ENCODE data around the gene SH3PXD2A.

Gene SH3PXD2A

DNA sequence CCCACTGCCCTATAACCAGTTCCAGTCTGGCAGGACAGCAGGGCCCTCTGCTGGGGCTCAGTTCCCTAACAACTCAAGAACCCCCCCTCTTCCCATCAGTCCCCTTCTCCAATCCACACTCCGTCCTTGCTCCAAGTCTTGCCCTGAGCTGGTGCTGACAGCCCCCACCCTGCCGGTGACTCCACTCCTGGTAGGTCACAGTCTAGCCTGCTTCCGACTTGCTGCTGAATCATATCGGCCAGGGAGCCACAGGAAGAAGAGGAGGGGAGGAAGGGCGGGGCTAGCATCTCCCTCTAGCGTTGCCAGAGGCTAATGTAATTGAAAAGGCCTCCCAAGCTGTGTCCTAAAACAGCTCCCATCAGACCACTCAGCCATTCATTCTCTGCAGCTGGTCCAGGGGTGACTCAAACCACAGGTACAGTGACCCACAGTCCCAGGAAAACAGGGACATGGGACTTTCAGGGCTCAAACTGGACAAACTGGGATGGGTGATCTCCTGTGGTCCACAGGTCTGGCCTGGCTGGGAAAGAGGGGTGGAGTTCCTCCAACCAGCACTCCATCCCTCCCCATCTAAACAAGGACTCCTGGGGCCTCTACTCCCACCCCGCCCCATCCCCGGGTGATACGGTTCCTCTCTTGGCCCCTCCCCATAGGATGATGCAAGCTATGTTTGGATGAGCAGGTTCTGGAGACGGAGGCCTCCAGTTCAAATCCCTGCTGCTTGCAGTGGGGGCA, 158.8 kb downstream of the SH3PXD2A start:
- FAIRE-seq = no peak

DNA sequence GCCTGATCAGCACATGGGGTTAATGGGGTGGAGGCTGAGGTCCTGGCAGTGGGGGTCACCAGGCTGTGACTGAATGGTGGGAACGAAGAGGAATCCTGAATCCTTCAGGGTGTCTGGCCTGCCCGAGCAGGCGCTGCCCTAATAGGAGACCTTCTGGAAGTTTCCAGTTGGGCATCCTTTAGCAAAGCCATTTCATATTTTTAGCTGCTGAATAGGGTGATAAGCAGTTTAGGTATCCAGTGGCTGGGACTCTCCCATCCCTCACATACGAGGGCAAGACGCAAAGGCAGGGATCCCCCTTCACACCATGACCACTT, 159.3 kb downstream of the SH3PXD2A start:
- FAIRE-seq = no peak

DNA sequence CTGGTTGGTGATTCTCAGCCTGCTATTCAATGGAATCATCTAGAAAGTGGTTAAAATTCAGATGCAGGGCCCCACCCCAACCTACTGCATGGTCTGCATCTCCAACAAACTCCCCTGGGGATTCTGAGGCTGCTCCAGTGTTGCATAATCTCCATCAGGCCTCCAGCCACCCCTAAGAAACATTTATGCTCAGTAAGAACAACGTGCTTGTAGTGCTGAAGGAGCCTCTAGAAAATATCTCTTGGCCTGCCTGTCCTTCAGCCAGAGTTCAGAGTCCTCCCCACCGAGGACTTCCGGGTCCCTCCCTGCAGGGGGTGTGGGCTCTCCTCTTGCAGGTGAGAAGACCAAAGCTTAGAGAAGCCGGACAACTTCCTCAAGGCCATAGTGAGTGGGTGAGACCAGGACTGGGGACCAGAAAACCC, 159.8 kb downstream of the SH3PXD2A start:
- no peak for FAIRE-seq

DNA sequence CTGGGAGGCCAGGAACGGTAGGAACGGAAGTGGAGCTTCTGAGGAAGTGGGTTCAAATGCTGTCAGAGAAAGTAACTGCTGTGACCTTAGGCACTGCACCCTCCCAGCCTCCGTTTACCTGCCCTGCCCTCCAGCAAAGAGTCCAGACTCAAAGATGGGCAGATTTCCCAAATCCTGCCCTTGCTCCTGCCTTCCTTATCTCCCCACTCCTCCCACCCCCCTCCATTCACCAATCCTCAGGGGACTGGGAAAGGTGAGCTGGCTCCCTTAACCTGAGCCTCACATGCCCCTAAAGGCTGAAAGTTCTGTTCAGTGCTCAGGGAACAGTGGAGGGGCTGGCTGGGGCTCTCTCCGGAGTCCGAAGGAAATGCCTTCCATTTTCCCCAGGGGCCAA, 161.6 kb downstream of the SH3PXD2A start:
- no peak for FAIRE-seq

DNA sequence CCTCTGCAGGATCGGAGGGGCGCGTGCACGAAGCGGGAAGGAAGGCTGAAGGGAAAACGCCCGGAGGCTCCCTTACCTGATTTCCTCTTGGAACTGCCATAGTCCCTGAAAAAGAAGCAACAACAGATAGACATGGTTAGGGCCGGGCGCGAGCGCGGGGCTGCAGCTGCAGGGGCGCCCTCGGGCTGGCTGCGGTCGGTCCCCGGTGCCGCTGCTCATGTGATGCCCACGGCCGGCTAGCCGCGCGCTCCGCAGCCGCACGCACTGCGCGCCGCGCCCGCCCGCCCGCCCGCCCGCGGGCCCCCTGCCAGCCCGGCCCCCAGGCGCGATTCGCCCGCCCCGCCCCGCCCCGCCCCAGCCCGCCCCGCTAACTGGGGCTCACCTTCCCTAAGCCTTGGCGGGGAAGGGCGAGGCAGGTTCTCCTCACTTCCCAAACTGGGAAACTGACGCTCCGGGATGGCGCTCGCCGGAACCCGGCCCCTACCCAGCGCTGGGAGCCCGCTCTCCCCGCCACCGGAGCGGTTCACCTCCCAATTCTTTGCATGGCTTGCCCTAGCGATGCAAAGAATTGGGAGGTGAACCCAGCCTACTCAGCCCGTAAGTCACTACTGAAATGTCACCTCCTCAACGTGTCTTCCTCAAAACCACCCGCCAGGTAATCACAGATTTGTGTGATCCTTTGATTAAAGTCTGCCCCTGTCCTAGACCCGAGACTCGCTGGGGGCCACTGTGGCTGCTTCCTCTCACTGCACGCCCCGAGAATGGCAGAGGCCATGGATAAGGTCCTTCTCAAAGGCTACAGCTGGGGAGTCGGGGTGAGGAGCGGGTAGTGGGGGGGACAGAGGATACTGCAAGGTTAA, 162.2 kb downstream of the SH3PXD2A start:
- FAIRE-seq = no peak

DNA sequence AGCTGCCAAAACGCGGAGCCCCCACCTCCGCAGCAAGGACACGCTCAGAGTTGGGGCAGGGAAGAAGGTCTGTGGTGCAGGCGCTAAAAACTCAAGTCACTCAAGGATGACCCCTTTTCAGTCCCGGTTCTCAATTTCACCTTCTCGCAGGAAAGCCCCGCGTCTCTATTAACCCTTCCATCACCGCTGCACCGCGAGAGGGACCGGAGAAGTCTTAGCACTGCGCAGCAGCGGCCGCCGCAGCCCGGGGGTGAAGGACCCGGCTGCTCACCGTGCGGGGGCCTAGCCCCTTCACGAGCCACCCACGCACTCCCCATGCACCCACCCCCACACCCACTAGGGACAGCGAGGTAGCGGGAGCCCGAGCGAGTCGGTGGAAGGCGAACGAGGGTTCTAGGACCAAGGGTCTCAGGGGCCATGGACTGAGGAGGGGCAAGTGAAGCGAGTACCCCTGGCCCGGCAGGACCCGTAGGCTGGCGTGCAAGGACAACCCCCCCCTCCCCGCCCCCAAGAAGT, 162.9 kb downstream of the SH3PXD2A start:
- FAIRE-seq = no peak

DNA sequence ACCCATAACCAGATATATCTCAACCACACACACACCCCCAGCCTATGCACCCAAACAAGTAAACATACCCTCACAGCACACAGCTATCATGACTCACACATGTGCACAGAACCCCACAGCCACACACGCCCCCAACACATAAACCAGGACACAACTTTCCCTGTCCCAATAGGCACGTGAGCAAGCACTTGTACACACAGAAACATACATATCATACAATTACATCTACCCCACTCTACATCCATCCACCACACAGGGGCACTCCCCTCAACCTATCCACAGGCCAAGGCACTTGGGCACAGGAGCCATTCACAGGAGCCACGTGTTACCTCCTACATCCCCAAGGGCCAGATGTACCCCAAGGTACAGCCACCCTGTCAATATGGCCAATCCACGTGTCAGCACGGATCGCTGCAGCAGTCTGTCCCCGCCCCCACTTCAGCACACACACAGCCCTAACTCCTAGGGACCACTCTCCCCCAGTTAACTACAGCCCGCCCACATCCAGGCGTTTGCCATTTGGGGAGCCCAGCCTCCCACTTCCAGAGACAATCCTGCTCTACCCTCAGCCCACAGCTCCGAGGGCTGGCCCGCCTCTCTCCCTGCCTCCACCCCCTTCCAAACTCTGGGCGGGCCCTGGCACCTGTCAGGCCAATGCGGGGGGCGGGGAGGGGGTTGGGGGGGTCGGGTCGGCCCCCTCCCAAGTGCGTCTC, 163.5 kb downstream of the SH3PXD2A start:
- FAIRE-seq = no peak

DNA sequence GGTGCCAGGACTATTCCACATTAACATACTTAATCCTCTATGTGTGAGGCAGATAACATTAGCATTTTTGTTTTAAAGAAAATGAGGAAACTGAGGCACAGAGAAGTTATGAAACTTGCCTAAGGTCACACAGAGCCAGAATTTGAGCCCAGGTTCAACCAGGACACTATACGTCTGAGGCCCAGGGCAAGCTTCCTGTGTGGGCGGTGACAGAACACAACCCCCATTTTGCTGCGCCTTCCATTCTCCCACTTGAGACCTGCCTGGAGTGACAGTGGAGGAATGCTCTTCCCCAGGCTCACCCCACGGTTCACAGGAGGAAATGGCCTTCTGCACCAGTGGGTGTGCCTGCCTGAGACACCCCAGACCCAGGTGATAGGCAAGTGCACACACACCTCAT, 164.1 kb downstream of the SH3PXD2A start:
- no peak for FAIRE-seq

DNA sequence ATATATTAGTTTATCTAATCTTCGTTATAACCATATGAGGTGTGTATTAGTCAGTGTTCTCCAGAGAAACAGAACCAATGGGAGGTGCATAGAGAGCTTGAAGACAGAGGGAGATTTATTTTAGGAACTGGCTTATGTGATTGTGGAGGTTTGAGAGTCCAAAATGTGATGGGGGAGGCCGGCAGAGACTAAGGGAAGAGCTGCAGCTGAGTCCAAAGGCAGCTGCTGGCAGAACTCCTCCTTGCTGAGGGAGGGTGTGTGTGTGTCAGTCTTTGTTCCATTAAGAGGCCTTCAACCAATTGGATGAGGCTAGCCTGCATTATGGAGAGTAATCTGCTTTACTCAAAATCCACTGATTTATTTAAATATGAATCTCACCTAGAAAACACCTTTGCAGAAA, 165.1 kb downstream of the SH3PXD2A start:
- FAIRE-seq = no peak

DNA sequence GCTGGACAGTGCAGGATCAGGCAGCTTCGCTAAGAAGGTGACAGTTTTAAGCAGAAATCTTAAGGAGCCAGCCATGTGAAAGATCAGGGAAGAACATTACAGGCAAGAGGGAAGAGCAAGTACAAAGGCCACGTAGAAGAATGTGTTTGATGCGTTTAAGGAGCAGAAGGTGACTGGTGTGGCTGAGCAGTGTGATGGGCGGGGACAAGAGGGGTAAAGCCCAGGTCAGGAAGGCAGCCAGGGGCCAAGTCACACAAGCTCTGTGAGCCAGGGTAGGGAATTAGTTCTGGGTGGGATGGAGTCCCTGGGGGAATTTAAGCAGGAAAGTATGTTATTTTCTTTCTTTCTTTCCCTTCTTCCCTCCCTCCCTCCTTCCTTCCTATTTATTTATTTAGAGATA, 166.9 kb downstream of the SH3PXD2A start:
- FAIRE-seq = no peak

DNA sequence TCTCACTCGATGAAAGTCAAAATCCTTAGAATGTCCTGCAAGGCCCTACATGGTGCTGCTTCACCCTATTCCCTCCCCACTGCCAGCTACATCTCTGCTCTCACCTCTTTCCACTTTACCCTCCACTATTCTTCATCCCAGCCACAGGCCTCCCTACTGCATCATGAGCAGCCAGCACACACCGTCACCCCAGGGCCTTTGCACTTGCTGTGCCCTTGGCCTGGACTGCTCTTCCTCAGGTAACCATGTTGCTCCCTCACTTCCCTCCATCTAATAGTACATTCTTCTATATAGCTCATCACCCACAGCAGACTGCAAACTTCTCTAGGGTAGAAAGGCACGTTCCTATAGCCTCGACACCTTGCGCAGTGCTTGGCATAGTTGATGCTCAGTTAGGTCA, 167.7 kb downstream of the SH3PXD2A start:
- FAIRE-seq = no peak

DNA sequence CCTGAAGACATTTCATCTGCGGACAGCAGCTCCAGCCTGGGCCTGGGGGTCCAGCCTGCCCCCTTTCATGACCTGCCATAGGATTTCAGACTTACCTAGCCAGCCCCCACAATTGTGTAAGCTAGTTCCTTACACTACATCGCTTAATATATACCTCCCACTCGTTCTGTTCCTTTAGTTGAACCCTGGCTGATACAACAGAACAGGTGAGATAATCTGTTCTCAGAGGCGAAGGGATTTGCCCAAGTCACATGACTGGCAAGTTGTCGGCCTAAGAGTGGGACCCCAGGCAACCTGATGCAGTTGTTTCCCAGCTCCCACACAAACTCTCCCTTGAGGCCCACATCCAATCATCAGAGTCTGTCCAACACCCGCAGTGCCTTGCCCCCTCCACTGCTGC, 168.2 kb downstream of the SH3PXD2A start:
- FAIRE-seq = no peak

DNA sequence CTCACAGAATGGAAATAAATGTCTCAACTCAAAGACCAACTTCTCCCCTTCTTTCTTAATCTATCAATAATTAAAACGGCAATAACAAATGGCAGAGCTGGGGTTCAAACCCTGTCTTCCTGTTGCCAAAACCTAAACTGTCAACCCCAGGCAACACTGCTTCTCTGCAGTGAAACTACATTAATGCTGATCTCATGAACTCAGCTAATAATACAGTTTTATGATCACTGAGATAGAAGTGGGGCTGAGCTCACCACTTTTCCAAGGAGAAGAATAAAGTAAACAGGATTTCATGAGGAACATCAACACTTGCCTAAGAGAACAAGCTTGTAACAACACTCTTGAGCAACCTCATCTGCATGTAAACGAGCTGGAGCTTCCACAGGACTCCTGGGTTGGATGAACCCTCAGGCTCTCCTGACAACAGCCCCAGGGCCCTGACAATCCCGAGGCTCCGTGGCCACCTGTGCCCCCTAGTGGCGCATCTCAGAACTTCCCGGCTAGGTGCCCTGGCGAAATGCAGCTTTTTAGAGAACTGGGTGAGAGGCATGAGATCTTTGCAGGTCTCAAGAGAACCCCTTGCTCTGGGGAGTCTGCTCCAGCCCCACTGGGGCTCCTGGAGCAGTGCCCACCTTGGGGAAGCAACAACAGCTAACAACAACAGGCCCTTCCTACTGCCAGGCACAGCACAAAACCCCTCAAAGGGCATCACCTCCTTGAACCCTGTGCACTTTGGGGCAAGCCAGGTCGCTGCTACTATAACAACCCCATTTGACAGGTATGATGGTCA, 169.3 kb downstream of the SH3PXD2A start:
- FAIRE-seq = no peak

DNA sequence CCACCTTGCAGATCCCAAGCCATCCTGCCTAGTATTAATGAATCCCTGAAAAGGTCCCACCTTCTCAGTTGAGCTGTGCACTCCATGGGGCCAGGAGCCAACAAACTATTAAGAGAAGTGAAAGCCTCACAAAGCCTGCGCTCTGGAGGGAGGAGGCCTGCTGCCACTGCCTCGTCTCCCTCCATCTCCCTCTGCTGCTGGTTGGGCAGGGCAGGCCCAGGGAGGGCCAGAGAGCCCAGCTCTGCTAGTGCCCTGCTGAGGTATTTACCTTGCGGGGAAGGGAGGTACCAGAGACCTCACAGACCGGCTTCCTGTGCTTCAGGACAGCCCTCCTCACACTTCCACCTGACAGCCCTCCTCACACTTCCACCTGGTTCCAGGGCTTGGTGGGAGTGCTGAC, 171.5 kb downstream of the SH3PXD2A start:
- no peak for FAIRE-seq

DNA sequence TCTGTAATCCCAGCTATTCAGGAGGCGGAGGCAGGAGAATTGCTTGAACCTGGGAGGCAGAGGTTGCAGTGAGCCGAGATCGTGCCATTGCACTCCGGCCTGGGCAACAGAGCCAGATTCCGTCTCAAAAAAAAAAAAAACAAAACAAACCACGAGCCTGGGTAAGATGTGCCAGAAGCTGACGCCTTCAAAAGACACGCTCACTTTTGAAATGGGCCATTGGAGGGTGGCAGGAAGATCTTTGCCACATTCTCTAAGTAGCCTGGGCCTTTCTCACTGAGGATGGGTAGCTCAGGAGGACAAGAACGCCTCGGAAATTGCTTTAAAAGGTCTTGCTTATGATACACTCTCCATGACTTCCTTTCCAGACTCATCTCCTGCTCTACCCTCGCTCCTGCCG, 172.7 kb downstream of the SH3PXD2A start:
- FAIRE-seq = no peak

DNA sequence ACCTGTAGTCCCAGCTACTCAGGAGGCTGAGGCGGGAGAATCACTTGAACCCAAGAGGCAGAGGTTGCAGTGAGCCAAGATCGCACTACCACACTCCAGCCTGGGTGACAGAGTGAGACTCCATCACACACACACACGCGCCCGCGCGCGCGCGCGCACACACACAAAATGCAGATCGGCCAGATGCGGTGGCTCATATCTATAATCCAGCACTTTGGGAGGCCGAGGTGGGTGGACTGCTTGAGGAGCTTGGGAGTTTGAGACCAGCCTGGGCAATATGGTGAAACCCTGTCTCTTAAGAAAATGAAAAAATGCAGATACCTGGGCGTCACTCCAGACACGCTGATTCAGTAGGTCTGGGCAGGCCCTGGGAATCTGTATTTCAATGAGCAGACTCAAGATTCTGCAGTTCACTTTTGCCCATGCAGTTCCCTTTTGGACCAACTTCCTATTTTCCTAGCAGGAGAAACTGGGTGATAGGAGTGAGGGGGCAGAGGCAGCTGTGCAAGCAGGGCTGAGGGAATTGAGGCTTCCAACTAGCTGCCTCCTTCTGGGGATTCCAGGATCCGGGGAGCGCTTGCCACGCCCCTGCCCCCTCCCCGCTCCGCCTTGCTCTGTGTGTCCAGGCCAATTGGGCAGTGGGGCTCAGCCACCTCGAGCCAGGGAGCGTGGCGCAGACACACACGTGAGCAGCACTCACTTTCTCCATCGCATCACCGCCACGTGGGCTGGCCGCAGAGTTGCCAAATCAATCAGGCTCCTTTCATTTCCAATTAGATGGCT, 173.6 kb downstream of the SH3PXD2A start:
- no peak for FAIRE-seq

DNA sequence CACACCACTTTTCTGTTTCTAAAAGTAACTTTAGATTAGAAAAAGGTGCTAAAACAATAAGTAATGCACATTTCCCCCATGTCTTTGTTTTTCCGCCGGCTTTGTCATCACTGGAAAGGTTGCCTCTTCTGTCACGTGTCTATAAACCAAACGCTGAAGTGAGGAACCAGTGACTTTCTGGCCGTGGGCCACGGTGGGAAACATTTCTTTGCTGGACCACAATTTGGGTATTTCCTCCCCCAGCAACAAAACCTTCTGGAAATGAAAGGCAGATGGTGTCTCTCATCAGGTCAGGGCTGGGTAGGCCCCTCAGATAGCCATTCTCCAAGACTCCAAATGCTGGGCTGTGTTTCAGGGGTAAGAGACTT, 174.5 kb downstream of the SH3PXD2A start:
- no peak for FAIRE-seq

DNA sequence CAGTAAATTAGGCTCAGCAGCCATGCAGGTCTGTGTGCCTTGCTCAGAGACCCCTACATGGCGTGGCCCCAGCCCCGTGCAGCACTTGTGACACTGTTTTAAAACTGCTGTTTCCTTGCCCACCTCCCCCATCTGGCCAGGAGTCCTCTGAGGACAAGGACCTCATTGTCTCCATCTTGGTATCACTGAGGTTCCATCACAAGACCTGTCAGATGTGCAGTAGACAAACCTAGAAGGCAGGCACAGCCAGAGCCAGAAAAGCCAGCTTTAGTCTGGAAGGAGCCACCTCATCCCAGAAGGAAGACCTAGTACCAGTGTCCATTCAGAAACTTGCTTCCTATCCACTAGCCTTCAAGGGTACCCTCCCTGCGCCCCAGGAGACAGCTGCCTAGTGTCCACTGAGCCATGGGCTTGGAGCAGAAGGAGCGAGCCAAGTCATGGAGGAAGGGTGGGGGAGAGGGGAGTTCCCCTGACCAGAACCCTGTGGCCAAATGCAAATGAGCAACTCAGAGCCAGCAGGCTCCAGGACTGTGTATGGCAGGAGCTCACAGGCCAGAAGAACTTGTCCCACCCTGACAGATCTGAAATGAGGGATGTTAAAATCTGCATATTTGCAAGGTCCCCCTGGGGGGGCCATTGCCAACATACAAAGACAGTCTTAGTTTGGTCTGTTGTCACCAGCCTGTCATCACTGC, 176.1 kb downstream of the SH3PXD2A start:
- no peak for FAIRE-seq

DNA sequence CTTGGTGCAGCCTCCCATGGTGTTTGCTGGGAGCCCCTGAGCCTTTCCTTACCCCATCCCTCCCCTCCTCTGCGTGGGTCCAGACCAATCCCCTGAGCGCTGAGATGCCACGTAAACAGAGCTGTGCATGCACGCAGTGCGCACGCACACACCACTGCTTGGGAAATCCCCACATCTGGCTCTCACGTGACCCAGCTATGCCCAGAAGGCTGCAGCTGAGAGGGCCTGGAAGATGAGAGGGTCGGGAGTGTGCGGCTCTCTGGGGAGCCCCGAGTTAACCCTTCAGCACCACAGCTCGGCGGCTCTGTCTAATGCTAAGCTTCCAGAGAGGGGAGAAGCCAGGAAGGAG, 177.2 kb downstream of the SH3PXD2A start:
- FAIRE-seq = no peak

DNA sequence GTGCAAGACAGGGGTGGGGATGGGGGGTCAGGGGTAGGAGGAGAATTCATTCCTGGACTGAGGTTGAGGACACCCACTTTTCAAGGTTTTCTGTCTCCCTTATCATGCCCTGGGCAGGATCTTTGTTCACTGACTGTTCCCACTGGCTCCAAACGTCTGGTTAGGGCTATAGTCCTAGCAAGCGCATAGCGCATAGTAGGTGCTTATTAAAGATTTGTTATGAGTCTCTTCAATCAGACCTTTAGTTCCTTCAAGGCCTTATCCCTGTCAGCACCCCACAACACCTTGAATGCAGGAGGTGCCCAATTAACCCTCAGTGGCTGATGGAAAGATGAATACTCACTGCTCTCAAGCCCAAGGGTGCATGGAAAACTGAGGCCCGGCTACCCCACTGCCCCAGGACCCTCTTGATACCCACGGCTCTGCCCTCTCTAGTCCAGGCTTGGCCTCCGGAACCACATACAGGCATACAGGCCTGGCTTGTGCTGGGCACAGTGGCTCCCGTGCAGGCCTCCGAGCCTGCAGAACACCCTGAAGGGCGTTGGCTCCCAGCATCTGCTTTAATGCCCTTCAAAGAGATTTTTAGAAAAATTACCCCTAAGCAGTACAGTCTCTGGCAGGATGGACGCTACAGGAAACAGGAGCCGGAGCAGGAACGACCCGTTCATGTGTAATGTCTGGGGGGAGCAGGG, 177.7 kb downstream of the SH3PXD2A start:
- no peak for FAIRE-seq

DNA sequence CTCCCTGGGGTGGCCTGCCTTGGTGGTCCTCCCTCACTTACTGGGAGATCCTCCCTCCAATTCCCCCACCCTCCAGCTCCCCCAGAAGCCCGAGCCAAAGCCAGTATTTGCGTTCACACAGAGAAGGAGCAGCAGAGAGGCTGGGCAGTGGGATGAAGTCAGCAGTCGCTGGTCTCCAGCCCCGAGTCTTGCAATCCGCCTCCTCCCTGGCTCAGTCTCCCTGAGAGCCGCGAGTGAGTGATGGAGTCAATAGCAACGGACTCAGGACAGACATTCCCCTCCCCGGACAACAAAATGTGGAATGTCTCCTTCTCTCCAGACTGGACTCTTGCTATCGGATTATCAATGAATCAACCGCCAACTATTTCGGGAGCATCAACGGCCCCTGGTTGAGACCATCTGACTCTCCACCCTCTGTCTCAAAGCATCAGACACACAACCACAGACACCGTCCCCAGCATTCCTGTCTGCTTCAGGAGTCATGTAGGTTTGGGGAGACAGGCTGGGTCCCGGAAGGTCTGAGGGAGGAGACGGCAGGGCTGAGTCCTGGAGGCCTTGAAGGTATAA, 178.4 kb downstream of the SH3PXD2A start:
- no peak for FAIRE-seq
